Lower leg skin (tissue), 4 donors: Measurements from ENCODE around the gene PRX. TPM values are rescaled to one million over a fixed set of nuclear protein-coding genes. Genes with fewer than 3 reads are reported as not detected.

Experiments
- DNase-seq, 2 donors: peaks; one replicate each; pipeline ENCODE4 v3.0.0-alpha.2; 2019; ENCODE audit warnings: low spot score in 2 of 2
- H3K4me3 ChIP-seq: fragments of 200-600 bp; sonication (generic); 2 replicates; pipeline ENCODE4 v1.5.1; 2017; ENCODE audit warnings: mild to moderate bottlenecking, low read depth; ENCODE audit not compliant: poor library complexity, severe bottlenecking
- POLR2A ChIP-seq, 2 donors: fragments of 450-650 bp; IDR thresholded peaks; one replicate each; pipeline ENCODE4 v1.6.1; 2016 to 2017; ENCODE audit warnings: antibody characterized with exemption in 2 of 2, mild to moderate bottlenecking in 1 of 2, moderate library complexity in 1 of 2
- WGBS, 2 donors: methylation state at CpG; one replicate each; pipeline ENCODE4 v1.1.5; 2018; 5-methylcytosine and 5-hydroxymethylcytosine counted together
- intact Hi-C: fragments of 100-400 bp; cut with DNase I; formaldehyde crosslinking; loops from one replicate; pipeline ENCODE4 v1.15.0; 2023; ENCODE audit warnings: low total_unique reads
- total RNA-seq, 4 donors: library from RNA; depleted of rRNA; stranded (reverse); fragments of >200 nt; gene quantifications; one replicate each; pipeline ENCODE4 v1.1.0, GENCODE V29; 2016
- TF ChIP-seq, protein P1 (sequence below), 3 donors: fragments of 450-650 bp; IDR thresholded peaks; one replicate each; pipeline ENCODE4 v1.5.1; 2016; ENCODE audit warnings: antibody characterized with exemption in 3 of 3, mild to moderate bottlenecking in 3 of 3, moderate library complexity in 2 of 3

The PRX gene
- total RNA-seq, 4 donors from 2014 or later, result 2.5 to 7.3 (median 5.6) TPM

DNA sequence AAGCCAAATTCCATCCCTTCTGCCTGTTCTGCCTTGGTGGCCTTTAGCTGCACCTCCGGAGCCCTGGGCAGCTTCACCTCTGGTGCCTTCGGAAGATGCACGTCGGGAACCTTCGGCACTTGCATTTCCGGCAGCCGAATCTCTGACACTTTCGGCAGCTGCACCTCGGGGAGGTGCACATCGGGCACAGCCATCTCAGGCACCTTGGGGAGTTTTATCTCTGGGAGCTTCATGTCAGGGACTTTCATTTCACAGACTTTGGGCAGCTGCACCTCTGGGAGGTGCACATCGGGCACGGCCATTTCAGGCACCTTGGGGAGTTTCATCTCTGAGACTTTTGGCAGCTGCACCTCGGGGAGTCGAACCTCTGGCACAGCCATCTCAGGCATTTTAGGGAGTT is 17.2 kb downstream of the PRX start:
- intact Hi-C loops, result no loop called here
- DNase-seq, result no peak
- TF ChIP-seq, protein P1, sequence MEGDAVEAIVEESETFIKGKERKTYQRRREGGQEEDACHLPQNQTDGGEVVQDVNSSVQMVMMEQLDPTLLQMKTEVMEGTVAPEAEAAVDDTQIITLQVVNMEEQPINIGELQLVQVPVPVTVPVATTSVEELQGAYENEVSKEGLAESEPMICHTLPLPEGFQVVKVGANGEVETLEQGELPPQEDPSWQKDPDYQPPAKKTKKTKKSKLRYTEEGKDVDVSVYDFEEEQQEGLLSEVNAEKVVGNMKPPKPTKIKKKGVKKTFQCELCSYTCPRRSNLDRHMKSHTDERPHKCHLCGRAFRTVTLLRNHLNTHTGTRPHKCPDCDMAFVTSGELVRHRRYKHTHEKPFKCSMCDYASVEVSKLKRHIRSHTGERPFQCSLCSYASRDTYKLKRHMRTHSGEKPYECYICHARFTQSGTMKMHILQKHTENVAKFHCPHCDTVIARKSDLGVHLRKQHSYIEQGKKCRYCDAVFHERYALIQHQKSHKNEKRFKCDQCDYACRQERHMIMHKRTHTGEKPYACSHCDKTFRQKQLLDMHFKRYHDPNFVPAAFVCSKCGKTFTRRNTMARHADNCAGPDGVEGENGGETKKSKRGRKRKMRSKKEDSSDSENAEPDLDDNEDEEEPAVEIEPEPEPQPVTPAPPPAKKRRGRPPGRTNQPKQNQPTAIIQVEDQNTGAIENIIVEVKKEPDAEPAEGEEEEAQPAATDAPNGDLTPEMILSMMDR (IDR thresholded peaks at IDR 0.05), result no peak
- TF ChIP-seq POLR2A (IDR thresholded peaks at IDR 0.05), result no peak
- no peak overlapping the region for H3K4me3 ChIP-seq
- WGBS, 2 donors, result 82 to 89% methylated on average over 14 of the region's 14 CpGs

- intact Hi-C loops, result no loop called here
- H3K4me3 ChIP-seq, result no peak overlapping the region
- DNase-seq, result no peak
- 76 to 81% methylated on average over 9 to 12 of the region's 13 CpGs for WGBS, 2 donors
- TF ChIP-seq, protein P1 (IDR thresholded peaks at IDR 0.05), result no peak
- TF ChIP-seq POLR2A (IDR thresholded peaks at IDR 0.05), result no peak
Observed at GRCh38 chr19:40394816-40395210, 18.4 kb downstream of the PRX start.

DNA sequence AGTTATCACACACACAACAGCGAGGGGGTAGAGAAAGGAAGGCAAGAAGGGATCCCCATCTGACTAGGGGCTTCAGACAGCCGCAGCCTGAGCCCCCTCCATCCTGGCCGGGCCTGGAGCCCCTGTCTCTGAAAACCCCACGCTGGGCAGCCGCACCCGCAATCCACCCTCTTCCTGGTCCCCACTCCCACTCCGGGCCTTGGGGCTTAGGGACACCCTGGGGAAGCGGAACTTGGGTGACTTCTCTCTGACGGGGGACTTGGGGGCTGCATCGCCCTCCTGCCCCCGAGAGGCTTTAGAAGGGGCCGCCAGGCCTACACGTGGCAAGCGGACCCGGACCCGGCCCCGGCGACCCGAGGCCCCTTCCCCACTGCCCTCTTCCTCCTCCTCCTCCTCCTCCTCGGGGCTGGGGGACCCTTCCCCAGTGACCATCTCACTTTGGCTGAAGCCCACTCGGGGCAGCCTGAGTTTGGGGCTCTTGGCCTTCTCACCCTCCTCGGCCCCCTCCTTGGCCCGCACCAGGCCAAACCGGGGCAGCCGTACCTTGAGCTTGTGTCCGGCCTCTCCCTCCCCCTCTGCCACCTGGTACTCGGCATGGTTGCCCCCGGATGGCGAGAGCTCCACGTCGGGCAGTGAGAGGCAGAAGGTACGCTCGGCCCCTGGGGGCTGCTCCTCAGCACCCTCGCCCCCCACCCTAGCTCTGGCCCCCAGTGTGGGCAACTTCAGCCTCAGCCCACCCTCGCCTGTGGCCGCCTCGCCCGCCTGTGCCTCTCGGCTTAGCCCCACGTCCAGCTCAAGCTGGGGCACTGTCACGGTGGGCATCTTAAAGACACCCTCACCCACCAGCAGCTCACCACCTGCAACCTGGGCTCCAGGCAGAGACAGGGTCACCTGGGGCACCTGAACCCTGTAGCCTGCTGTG is 19.0 kb downstream of the PRX start:
- DNase-seq, result no peak
- TF ChIP-seq, protein P1 (IDR thresholded peaks at IDR 0.05), result no peak
- TF ChIP-seq POLR2A (IDR thresholded peaks at IDR 0.05), result no peak
- H3K4me3 ChIP-seq, result no peak overlapping the region
- 90 to 92% methylated on average over 40 to 41 of the region's 41 CpGs for WGBS, 2 donors
- intact Hi-C loops, result no loop called here

DNA sequence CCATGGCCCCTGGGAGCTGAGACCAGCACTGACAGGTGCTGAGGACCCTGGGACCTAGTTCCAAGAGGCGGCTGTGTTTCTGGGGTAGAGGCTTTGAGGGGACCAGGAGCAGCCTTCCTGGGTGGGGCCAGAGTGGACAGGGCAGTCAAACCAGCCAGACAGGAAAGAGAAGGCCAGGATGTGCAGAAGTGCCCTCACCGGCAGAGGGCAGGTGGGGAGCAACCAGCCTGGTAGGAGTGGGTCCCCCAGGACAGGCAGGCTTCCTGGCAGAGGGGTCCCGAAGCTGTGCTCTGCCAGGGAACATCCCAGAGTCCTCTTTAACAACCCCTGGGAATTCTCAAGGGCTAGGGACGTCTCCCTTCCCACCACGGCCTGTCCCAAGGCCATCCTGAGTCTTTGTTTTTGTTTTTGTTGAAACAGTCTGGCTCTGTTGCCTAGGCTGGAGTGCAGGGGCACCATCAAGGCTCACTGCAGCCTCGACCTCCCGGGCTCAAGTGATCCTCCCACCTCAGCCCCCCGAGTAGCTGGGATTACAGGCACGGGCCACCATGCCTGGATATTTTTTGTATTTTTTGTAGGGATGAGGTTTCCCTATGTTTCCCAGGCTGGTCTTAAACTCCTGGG is 20.2 kb downstream of the PRX start:
- intact Hi-C loops, result no loop called here
- TF ChIP-seq POLR2A (IDR thresholded peaks at IDR 0.05), result no peak
- TF ChIP-seq, protein P1 (IDR thresholded peaks at IDR 0.05), result no peak
- H3K4me3 ChIP-seq, result no peak overlapping the region
- WGBS, 2 donors, result 57% methylated on average over 9 of the region's 9 CpGs
- DNase-seq, result no peak

DNA sequence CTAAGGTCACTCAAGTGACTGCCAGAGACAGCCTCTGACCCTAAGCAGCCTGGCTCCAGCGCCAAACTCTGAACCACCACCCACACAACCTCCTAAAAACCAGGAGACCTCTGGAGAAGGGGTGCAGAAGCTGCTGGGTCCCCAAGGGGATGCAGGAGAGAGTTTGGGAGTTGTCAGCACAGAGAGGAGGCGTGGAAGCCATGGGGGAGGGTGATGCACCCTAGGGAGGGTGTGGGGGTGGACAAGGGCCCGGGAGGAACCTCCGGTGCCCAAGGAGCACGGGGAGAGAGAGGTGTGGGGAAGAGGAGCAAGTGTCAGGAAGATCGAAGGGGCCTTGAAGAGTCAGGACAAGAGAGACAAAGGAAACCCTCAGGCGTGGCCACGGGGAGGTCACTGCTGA is 21.1 kb downstream of the PRX start:
- no peak for DNase-seq
- intact Hi-C loops, result no loop called here
- 61 to 74% methylated on average over 8 of the region's 8 CpGs for WGBS, 2 donors
- TF ChIP-seq, protein P1 (IDR thresholded peaks at IDR 0.05), result no peak
- TF ChIP-seq POLR2A (IDR thresholded peaks at IDR 0.05), result no peak
- H3K4me3 ChIP-seq, result no peak overlapping the region
